GM18502 (cell line): Measurements from ENCODE around the gene ZNF169.
"Not testable (repeated sequence)": the region's sequence is repeated elsewhere in the genome, so short reads cannot be mapped to it uniquely, and the experiment has no call there.

Experiments used
- ATAC-seq: cut with Tn5 transposase; IDR thresholded peaks from one replicate; pipeline ENCODE4 v1.9.1; 2021; ENCODE audit warnings: mild to moderate bottlenecking; ENCODE audit not compliant: unreplicated experiment, poor library complexity

ZNF169 gene

GRCh38 chr9:94281101-94281500 is 22.0 kb downstream of the ZNF169 start:
- no peak for ATAC-seq

GRCh38 chr9:94286116-94286515 is 27.0 kb downstream of the ZNF169 start:
- no peak for ATAC-seq

GRCh38 chr9:94287877-94288513 is 28.9 kb downstream of the ZNF169 start:
- ATAC-seq: no peak

- ATAC-seq: no peak
Measured at GRCh38 chr9:94289691-94290090, 30.6 kb downstream of the ZNF169 start.

GRCh38 chr9:94298949-94299599 is 40.0 kb downstream of the ZNF169 start:
- no peak for ATAC-seq

GRCh38 chr9:94300470-94301301 is 41.6 kb downstream of the ZNF169 start:
- no peak for ATAC-seq

GRCh38 chr9:94301583-94301982 is 42.5 kb downstream of the ZNF169 start:
- no peak for ATAC-seq

- ATAC-seq: no peak
Measured at GRCh38 chr9:94302426-94302825, 43.3 kb downstream of the ZNF169 start.

GRCh38 chr9:94303321-94303720 is 44.2 kb downstream of the ZNF169 start:
- no peak for ATAC-seq

GRCh38 chr9:94315034-94315984 is 56.2 kb downstream of the ZNF169 start:
- ATAC-seq: not testable (repeated sequence)

GRCh38 chr9:94316236-94316635 is 57.1 kb downstream of the ZNF169 start:
- ATAC-seq: not testable (repeated sequence)

- not testable (repeated sequence) for ATAC-seq
Measured at GRCh38 chr9:94317949-94318657, 59.0 kb downstream of the ZNF169 start.

- not testable (repeated sequence) for ATAC-seq
Measured at GRCh38 chr9:94322342-94322940, 63.3 kb downstream of the ZNF169 start.

GRCh38 chr9:94323153-94323798 is 64.2 kb downstream of the ZNF169 start:
- ATAC-seq: not testable (repeated sequence)

- ATAC-seq: not testable (repeated sequence)
Measured at GRCh38 chr9:94325583-94325982, 66.5 kb downstream of the ZNF169 start.

- not testable (repeated sequence) for ATAC-seq
Measured at GRCh38 chr9:94328544-94328943, 69.4 kb downstream of the ZNF169 start, which contains the start of gene NUTM2F. Gene NUTM2F (minus strand): TSS chr9:94328644. CDS start chr9:94328623, 21 bp downstream.

- ATAC-seq: not testable (repeated sequence)
Measured at GRCh38 chr9:94336445-94336844, 77.3 kb downstream of the ZNF169 start.

GRCh38 chr9:94338723-94339122 is 79.6 kb downstream of the ZNF169 start:
- not testable (repeated sequence) for ATAC-seq
